ENCODE measurements around the gene KIF26A.
A peak's percentile ranks its signal among the peaks of the same experiment; 100 is the strongest.
"Not testable (repeated sequence)": the region's sequence is repeated elsewhere in the genome, so short reads cannot be mapped to it uniquely, and the experiment has no call there.

Gene KIF26A

GRCh38 chr14:104220215-104221070 is 82.1 kb downstream of the KIF26A start:
- H3K4me2 ChIP-seq = peak overlapping the region; percentile 3; the same call in 1 of the 2 replicates
- H3K27ac ChIP-seq = no peak overlapping the region
- peaks cover 20% of the 10 kb centered on the region; the same call in 1 of the 2 replicates for H4K20me1 ChIP-seq
- H3K9ac ChIP-seq = no peak overlapping the region
- no peak overlapping the region for H3K4me3 ChIP-seq
- no peaks in the 10 kb centered on the region for H3K36me3 ChIP-seq
- no peaks in the 10 kb centered on the region for H3K9me3 ChIP-seq
- H3K4me1 ChIP-seq = peaks cover 68% of the 10 kb centered on the region
- H3K27me3 ChIP-seq = peaks cover 28% of the 10 kb centered on the region
- no peak for TF ChIP-seq Cebpa-rat (IDR thresholded peaks at IDR 0.05)

- Histone ChIP-seq H3K4me1 (peaks cover 72% of the 10 kb centered on the region), H3K27me3 (peaks cover 28% of the 10 kb centered on the region), H3K4me3 (no peak overlapping the region), H3K9me3 (no peaks in the 10 kb centered on the region), H4K20me1 (peaks cover 22% of the 10 kb centered on the region; the same call in 1 of the 2 replicates), H3K36me3 (no peaks in the 10 kb centered on the region), H3K27ac (no peak overlapping the region), H3K9ac (no peak overlapping the region), H3K4me2 (peak overlapping the region; percentile 97; the same call in 1 of the 2 replicates)
- TF ChIP-seq Cebpa-rat (IDR thresholded peaks at IDR 0.05) = no peak
Observed at GRCh38 chr14:104221071-104221625, 82.8 kb downstream of the KIF26A start.

GRCh38 chr14:104221636-104222369 is 83.4 kb downstream of the KIF26A start:
- Histone ChIP-seq H4K20me1 (peaks cover 22% of the 10 kb centered on the region; the same call in 1 of the 2 replicates), H3K4me1 (peaks cover 77% of the 10 kb centered on the region), H3K4me3 (no peak overlapping the region), H3K9me3 (no peaks in the 10 kb centered on the region), H3K27me3 (peaks cover 28% of the 10 kb centered on the region), H3K4me2 (peak overlapping the region; percentile 97), H3K36me3 (no peaks in the 10 kb centered on the region), H3K9ac (no peak overlapping the region), H3K27ac (no peak overlapping the region)
- no peak for TF ChIP-seq Cebpa-rat (IDR thresholded peaks at IDR 0.05)

- H4K20me1 ChIP-seq = peaks cover 22% of the 10 kb centered on the region; the same call in 1 of the 2 replicates
- no peak overlapping the region for H3K9ac ChIP-seq
- no peak overlapping the region for H3K27ac ChIP-seq
- peaks cover 83% of the 10 kb centered on the region for H3K4me1 ChIP-seq
- peaks cover 28% of the 10 kb centered on the region for H3K27me3 ChIP-seq
- no peaks in the 10 kb centered on the region for H3K9me3 ChIP-seq
- TF ChIP-seq Cebpa-rat (IDR thresholded peaks at IDR 0.05) = no peak
- H3K4me2 ChIP-seq = peak overlapping the region; percentile 97
- H3K36me3 ChIP-seq = no peaks in the 10 kb centered on the region
- no peak overlapping the region for H3K4me3 ChIP-seq
Observed at GRCh38 chr14:104222396-104223036, 84.1 kb downstream of the KIF26A start.

GRCh38 chr14:104223101-104224041 is 85.0 kb downstream of the KIF26A start:
- peak overlapping the region; percentile 76 for H3K27ac ChIP-seq

GRCh38 chr14:104224131-104224505 is 85.7 kb downstream of the KIF26A start:
- Histone ChIP-seq H3K4me2 (peak overlapping the region; percentile 97), H3K9ac (peak overlapping the region; percentile 51; the same call in 1 of the 2 replicates), H3K36me3 (no peaks in the 10 kb centered on the region), H4K20me1 (peaks cover 22% of the 10 kb centered on the region; the same call in 1 of the 2 replicates), H3K27ac (peak overlapping the region; percentile 76), H3K4me3 (peak overlapping the region; percentile 56), H3K4me1 (peaks cover 84% of the 10 kb centered on the region), H3K27me3 (peaks cover 20% of the 10 kb centered on the region), H3K9me3 (no peaks in the 10 kb centered on the region)
- TF ChIP-seq Cebpa-rat (IDR thresholded peaks at IDR 0.05) = no peak

More at GRCh38 chr14:104223101-104224041, 85.0 kb downstream of the KIF26A start:
- Histone ChIP-seq H3K9ac (peak overlapping the region; percentile 51; the same call in 1 of the 2 replicates), H3K9me3 (no peaks in the 10 kb centered on the region), H4K20me1 (peaks cover 22% of the 10 kb centered on the region; the same call in 1 of the 2 replicates), H3K36me3 (no peaks in the 10 kb centered on the region), H3K4me1 (peaks cover 83% of the 10 kb centered on the region), H3K4me2 (peak overlapping the region; percentile 97), H3K27me3 (peaks cover 27% of the 10 kb centered on the region), H3K4me3 (peak overlapping the region; percentile 56)
- TF ChIP-seq Cebpa-rat (IDR thresholded peaks at IDR 0.05) = no peak

- no peaks in the 10 kb centered on the region for H3K36me3 ChIP-seq
- peak overlapping the region; percentile 56 for H3K4me3 ChIP-seq
- peak overlapping the region; percentile 97 for H3K4me2 ChIP-seq
- peaks cover 18% of the 10 kb centered on the region for H3K27me3 ChIP-seq
- TF ChIP-seq Cebpa-rat (IDR thresholded peaks at IDR 0.05) = no peak
- peak overlapping the region; percentile 51; the same call in 1 of the 2 replicates for H3K9ac ChIP-seq
- H3K27ac ChIP-seq = peak overlapping the region; percentile 76
- H3K9me3 ChIP-seq = no peaks in the 10 kb centered on the region
- peaks cover 22% of the 10 kb centered on the region; the same call in 1 of the 2 replicates for H4K20me1 ChIP-seq
- H3K4me1 ChIP-seq = peaks cover 90% of the 10 kb centered on the region
Observed at GRCh38 chr14:104224506-104225277, 86.3 kb downstream of the KIF26A start.

- not testable (repeated sequence) for H3K36me3 ChIP-seq, H3K9me3 ChIP-seq, H3K27ac ChIP-seq, H3K9ac ChIP-seq, H3K27me3 ChIP-seq, H3K4me3 ChIP-seq
- Histone ChIP-seq H3K4me1 (peaks cover 94% of the 10 kb centered on the region), H3K4me2 (peak overlapping the region; percentile 97), H4K20me1 (peaks cover 22% of the 10 kb centered on the region; the same call in 1 of the 2 replicates)
Observed at GRCh38 chr14:104225278-104226190, 87.1 kb downstream of the KIF26A start.
